Measurements from ENCODE around the gene RTCA.
"Not testable (repeated sequence)": the region's sequence is repeated elsewhere in the genome, so short reads cannot be mapped to it uniquely, and the experiment has no call there.

RTCA gene

DNA sequence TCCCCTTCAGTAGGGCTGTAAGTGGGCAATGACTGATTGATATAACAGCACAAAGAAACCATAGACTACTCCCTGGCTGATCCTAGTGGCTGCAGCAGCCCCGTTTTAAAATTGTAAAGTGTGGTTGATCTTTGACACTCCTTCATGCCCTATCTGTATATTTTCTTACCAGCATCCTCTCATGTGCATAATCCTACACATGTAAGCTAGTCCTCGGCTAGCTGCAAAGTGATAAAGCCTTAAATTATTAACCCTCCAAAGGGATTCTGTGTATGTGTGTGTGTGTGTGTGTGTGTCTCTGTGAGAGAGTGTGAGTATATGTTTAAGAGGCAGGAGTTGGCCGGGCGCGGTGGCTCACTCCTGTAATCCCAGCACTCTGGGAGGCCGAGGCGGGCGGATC is 55.5 kb downstream of the RTCA start:
- TF ChIP-seq, protein P1, sequence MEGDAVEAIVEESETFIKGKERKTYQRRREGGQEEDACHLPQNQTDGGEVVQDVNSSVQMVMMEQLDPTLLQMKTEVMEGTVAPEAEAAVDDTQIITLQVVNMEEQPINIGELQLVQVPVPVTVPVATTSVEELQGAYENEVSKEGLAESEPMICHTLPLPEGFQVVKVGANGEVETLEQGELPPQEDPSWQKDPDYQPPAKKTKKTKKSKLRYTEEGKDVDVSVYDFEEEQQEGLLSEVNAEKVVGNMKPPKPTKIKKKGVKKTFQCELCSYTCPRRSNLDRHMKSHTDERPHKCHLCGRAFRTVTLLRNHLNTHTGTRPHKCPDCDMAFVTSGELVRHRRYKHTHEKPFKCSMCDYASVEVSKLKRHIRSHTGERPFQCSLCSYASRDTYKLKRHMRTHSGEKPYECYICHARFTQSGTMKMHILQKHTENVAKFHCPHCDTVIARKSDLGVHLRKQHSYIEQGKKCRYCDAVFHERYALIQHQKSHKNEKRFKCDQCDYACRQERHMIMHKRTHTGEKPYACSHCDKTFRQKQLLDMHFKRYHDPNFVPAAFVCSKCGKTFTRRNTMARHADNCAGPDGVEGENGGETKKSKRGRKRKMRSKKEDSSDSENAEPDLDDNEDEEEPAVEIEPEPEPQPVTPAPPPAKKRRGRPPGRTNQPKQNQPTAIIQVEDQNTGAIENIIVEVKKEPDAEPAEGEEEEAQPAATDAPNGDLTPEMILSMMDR (IDR thresholded peaks at IDR 0.05), result no peak
- DNase-seq (ENCODE audit: low spot score), result no peak
- Histone ChIP-seq H3K4me3 (no peak overlapping the region), H3K27ac (no peak overlapping the region)

DNA sequence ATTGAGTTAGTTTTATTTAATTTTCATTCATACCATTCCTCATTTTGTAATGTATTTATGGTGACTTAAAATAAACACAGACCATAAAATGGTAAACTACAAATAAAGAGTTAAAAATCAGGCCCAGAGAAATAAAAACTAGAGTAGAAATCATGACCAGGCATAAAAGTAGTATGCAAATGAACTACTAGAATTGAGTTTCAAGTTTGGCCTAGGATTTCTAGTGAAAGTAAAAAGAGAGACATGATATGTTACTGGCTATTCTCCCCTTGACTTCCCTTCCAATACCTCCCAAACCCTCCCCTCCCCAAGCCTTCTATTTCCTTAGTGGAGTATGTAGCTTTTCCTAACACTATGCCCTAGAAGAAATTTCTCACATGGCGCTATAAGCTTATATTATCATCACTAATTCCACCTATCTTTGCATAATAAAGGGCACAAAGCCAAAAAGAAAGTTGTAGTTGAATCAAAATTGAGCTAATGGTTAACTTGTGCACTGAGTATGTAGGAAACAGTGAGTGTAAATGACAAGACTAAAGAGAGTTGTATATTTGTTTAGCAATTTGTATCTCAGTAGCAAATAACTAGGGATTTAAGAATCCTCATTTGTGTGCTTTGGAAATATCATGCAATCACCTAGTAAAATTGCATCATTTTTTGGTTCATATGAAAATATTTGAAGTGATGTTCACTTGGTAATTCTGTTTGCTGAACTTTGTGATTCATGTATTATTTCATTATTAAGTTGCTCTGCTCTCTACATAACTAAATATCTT is 56.6 kb downstream of the RTCA start:
- no peak for DNase-seq (ENCODE audit: low spot score)
- TF ChIP-seq, protein P1 (IDR thresholded peaks at IDR 0.05), result no peak
- Histone ChIP-seq H3K27ac (no peak overlapping the region), H3K4me3 (no peak overlapping the region)

DNA sequence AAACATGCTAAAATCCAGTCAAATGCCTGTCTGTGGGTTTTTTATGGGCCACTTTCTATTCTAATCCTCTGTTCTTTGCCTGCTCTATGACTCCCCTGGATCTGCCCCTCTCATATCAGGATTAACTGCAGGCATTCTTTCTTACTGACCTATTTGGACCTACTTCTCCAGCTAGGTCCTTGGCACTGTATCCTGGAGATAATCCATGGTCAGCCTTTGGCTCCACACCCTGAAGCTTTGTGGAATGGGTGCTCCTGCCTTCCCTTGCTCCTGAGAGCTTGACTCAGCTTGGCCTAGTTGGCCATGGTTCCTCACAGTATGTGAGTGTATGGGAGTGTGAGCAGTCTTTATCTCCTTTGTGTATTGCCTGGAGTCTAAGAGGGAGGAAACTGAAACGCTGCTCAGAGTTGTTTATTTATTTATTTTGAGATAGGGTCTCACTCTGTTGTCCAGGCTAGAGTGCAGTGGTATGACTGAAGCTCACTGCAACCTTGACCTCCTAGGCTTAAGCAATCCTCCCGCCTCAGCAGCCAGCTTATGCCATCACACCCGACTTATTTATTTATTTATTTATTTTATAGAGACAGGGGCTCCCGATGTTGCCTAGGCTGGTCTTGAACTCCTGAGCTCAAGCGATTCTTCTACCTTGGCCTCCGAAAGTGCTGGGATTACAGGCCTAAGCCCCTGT is 57.5 kb downstream of the RTCA start:
- H3K27ac ChIP-seq, result peak overlapping the region in 1 of 2 donors; percentile 41
- TF ChIP-seq, protein P1 (IDR thresholded peaks at IDR 0.05), result no peak
- no peak overlapping the region for H3K4me3 ChIP-seq
- DNase-seq (ENCODE audit: low spot score), result no peak

DNA sequence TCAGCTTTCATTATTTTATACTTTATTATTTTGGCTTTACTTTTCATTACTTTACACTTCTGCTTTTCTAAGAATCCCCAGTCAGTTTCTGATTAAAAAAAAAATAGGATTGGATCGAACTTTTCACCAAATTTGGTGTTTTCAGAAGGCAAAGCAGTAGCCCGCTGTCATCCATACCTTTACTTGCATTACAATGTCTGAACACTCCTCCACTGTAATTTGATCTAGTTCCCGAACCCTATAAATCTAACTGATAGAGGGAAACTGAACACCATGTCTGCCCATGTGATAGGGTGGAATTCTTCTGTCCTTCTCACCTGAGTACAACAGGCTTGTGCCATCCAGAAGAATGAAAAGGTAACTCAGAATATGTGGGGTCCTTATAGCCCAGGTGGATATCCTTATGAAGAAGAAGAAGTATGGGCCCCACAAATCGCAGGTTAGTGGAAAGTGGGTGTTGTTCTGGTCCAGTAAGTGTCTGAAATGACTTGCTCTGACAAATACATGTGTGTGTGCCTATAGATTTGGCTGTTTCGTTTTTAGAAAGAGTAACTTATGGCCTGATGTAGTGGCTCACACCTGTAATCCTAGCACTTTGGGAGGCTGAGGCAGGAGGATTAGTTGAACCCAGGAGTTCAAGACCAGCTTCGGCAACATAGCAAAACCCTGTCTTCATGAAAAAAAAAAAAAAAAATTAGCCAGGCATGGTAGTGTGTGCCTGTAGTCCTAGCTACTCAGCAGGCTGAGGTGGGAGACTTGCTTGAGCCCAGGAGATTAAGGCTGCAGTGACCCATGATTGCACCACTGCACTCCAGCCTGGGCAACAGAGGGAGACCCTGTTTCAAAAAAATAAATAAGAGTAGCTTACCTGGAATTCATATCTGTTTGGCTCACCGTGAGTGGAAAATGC is 59.7 kb downstream of the RTCA start:
- no peak for DNase-seq (ENCODE audit: low spot score)
- Histone ChIP-seq H3K27ac (no peak overlapping the region), H3K4me3 (no peak overlapping the region)
- TF ChIP-seq, protein P1 (IDR thresholded peaks at IDR 0.05), result no peak

DNA sequence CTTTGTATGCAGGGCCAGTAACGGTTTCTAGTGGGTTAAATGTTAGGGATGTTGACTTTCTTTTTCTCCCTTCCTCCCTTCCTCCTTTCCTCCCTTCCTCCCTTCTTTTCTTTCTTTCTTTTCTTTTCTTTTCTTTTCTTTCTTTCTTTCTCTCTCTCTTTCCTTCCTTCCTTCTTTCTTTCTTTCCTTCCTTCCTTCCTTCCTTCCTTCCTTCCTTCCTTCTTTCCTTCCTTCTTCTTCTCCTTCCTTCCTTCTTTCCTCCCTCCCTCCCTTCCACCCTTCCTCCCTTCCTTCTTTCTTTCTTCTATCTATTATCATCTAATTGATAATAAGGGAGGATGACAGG is 60.3 kb downstream of the RTCA start:
- H3K4me3 ChIP-seq; H3K27ac ChIP-seq; DNase-seq (ENCODE audit: low spot score): not testable (repeated sequence)

DNA sequence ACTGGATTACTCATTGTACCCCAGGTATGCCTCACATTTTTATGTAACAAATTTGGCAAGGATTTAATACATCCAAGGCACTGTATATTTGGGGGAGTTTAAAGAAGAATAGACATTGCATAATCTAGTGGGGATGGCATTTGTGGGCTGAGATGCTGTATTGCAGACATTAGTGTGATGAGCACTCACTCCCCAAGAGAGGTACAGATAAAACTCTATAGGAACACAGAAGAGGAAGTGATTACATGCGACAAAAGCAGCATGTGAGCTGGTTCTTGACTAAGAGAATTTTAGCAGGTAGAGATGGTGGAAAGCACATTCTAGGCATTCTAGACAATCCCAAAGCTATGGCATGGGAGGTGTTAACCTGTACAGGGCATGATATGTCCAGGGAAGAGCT is 62.1 kb downstream of the RTCA start:
- DNase-seq (ENCODE audit: low spot score), result no peak
- Histone ChIP-seq H3K27ac (no peak overlapping the region), H3K4me3 (no peak overlapping the region)
- TF ChIP-seq, protein P1 (IDR thresholded peaks at IDR 0.05), result no peak

DNA sequence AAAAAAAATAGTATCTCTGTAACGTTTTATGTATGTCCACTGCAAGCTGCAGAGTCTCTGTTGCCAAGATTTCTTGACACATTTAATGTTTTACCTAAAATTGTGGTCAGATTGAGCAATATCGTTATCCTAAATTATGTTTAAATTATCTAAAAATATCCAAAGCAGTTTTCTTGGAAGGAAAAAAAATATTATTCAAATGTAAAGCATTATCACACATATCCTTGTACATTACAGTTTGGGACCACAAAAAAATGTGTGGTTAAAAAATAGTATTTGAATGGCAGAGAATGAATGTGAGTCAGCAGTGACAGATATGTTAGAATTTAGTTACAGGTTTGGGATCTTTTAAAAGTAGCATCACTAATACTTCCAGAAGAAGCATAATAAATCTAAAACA is 65.1 kb downstream of the RTCA start:
- H3K27ac ChIP-seq; DNase-seq (ENCODE audit: low spot score); H3K4me3 ChIP-seq: not testable (repeated sequence)
